Stomach (tissue), 9 donors: ENCODE results near the gene MCF2L2. TPM values are rescaled to one million over a fixed set of nuclear protein-coding genes. Genes with fewer than 3 reads are reported as not detected.
"Not testable (repeated sequence)": the region's sequence is repeated elsewhere in the genome, so short reads cannot be mapped to it uniquely, and the experiment has no call there.

ENCODE experiments used
- DNase-seq, 2 donors: peaks; one replicate each; pipeline versions ENCODE4 v3.0.0 to v3.0.0-alpha.2; 2013 to 2019
- H3K27ac ChIP-seq, 5 donors: fragments of 200-600 bp in 4 of 5; sonication (generic) in 4 of 5; one replicate each; pipeline ENCODE4 v1.5.1; 2013 to 2019; ENCODE audit warnings: mild to moderate bottlenecking in 1 of 5, moderate library complexity in 1 of 5
- H3K27me3 ChIP-seq, 3 donors: fragments of 200-600 bp; sonication (generic); one replicate each; pipeline ENCODE4 v1.5.1; 2017 to 2019; ENCODE audit warnings: mixed run types in 1 of 3
- H3K36me3 ChIP-seq, 4 donors: fragments of 200-600 bp; sonication (generic); 1 replicate in 3 of 4; 2 replicates in 1 of 4; pipeline ENCODE4 v1.5.1; 2016 to 2019
- H3K4me1 ChIP-seq, 4 donors: fragments of 200-600 bp; sonication (generic); one replicate each; pipeline ENCODE4 v1.5.1; 2016 to 2019
- H3K4me3 ChIP-seq, 4 donors: fragments of 200-600 bp; sonication (generic) in 3 of 4; one replicate each; pipeline ENCODE4 v1.5.1; 2016 to 2019; ENCODE audit warnings: mild to moderate bottlenecking in 1 of 4
- H3K9me3 ChIP-seq, 4 donors: fragments of 200-600 bp; sonication (generic); one replicate each; pipeline ENCODE4 v1.5.1; 2016 to 2019
- EP300 ChIP-seq: sonication (generic); formaldehyde crosslinking; IDR thresholded peaks from one replicate; pipeline ENCODE4 v1.6.1; 2017; ENCODE audit warnings: antibody characterized with exemption
- POLR2A ChIP-seq, 4 donors: fragments of 450-650 bp; IDR thresholded peaks; one replicate each; pipeline ENCODE4 v1.6.1; 2016; ENCODE audit warnings: antibody characterized with exemption in 4 of 4, control low read depth in 2 of 4, mild to moderate bottlenecking in 1 of 4, moderate library complexity in 1 of 4
- POLR2AphosphoS5 ChIP-seq, 3 donors: sonication (generic); formaldehyde crosslinking; IDR thresholded peaks; one replicate each; pipeline ENCODE4 v1.6.1; 2016; ENCODE audit warnings: antibody characterized with exemption in 3 of 3
- WGBS, 5 donors: extraction: QIAGEN DNeasy Blood & Tissue Kit in 3 of 5; methylation state at CpG; one replicate each; pipeline versions ENCODE4 v1.1.5 to v1.1.7; 2013 to 2018; 5-methylcytosine and 5-hydroxymethylcytosine counted together
- intact Hi-C: fragments of 100-400 bp; cut with DNase I; formaldehyde crosslinking; loops from one replicate; pipeline ENCODE4 v1.15.1; 2023; ENCODE audit warnings: low total_unique reads
- polyA plus RNA-seq, 3 donors: library from polyadenylated mRNA; stranded (reverse); fragments of 200-250 nt; gene quantifications; one replicate each; pipeline ENCODE4 v1.2.3, GENCODE V29; 2013
- total RNA-seq, 5 donors: library from RNA; depleted of rRNA; stranded (reverse); fragments of >200 nt; gene quantifications; one replicate each; pipeline versions ENCODE4 v1.1.0 to v1.2.3, GENCODE V29; 2014 to 2016
- TF ChIP-seq, protein P1 (sequence below), 7 experiments: fragments of 450-650 bp in 4 of 7; fragments of 200-600 bp in 3 of 7; sonication (generic) in 3 of 7; IDR thresholded peaks; one replicate each; pipeline ENCODE4 v1.5.1; 2016 to 2019; ENCODE audit warnings: antibody characterized with exemption in 7 of 7, control low read depth in 2 of 7, mild to moderate bottlenecking in 1 of 7
- donor health status: healthy with polysubstance abuse.
- donor health status: Bipolar disorder and iron deficiency.
- donor health status: healthy.

Gene MCF2L2
- total and polyA plus RNA-seq, 8 donors = 0.05 to 2.0 (median 0.22) TPM; not detected in 2

DNA sequence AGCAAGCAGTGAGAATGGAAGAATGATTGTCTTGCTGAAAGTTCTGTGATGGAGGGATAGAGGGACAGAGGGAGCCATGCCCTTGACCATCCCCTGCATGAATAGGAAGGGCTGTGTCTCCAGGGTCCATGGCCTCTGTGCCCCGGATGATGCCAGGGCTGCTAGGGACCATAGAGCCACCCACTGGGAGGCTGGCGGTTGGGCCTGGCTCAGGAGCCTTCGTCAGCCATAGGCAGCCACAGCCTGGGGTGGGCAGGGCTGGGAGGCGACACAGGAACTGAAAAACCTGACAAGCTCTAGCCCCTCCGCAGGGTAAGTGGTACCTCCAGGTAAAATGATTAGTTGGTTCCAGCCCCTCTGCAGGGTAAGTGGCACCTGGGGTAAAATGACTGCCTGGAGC is 246.8 kb downstream of the MCF2L2 start:
- Histone ChIP-seq H3K4me1 (peaks cover 12 to 36% (median 23%) of the 10 kb centered on the region in 4 donors), H3K4me3 (no peak overlapping the region), H3K36me3 (no peaks in the 10 kb centered on the region), H3K27me3 (peaks cover 0 to 54% (median 40%) of the 10 kb centered on the region in 3 donors), H3K9me3 (no peaks in the 10 kb centered on the region), H3K27ac (no peak overlapping the region)
- TF ChIP-seq EP300 = no peak
- TF ChIP-seq, protein P1, sequence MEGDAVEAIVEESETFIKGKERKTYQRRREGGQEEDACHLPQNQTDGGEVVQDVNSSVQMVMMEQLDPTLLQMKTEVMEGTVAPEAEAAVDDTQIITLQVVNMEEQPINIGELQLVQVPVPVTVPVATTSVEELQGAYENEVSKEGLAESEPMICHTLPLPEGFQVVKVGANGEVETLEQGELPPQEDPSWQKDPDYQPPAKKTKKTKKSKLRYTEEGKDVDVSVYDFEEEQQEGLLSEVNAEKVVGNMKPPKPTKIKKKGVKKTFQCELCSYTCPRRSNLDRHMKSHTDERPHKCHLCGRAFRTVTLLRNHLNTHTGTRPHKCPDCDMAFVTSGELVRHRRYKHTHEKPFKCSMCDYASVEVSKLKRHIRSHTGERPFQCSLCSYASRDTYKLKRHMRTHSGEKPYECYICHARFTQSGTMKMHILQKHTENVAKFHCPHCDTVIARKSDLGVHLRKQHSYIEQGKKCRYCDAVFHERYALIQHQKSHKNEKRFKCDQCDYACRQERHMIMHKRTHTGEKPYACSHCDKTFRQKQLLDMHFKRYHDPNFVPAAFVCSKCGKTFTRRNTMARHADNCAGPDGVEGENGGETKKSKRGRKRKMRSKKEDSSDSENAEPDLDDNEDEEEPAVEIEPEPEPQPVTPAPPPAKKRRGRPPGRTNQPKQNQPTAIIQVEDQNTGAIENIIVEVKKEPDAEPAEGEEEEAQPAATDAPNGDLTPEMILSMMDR (IDR thresholded peaks at IDR 0.05) = no peak
- no peak for TF ChIP-seq POLR2A (IDR thresholded peaks at IDR 0.05)
- no peak for TF ChIP-seq POLR2AphosphoS5 (IDR thresholded peaks at IDR 0.05)
- DNase-seq = no peak
- 87 to 97% (median 95%) methylated on average over 5 of the region's 5 CpGs for WGBS, 5 donors
- intact Hi-C loops = no loop called here

DNA sequence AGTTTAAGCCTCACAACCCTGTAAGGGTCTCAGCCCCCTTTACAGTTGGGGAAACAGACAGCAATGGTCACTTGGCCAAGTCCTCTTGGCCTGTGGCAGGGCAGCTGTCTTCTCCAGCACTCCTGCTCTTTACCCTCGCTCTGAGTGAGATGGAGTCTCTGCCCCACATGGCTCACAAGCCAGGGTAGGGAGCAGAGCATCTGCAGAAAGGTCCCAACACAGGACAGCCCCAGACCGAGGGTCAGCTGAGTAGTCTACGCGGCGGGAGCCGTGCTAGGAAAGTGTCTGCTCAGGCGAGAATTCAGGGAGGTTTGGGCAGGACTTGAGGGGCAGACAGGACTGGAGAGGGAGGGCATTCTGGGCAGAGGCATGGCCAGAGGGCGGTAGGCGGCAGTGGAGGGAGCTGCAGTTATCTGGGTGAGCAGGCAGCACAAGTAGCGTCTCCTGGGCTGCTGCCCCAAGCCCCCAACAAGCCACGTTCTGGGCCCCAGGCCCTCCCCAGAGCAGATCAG is 247.6 kb downstream of the MCF2L2 start:
- no peak overlapping the region for H3K27ac ChIP-seq
- no peaks in the 10 kb centered on the region for H3K36me3 ChIP-seq
- H3K9me3 ChIP-seq = no peaks in the 10 kb centered on the region
- no peak overlapping the region for H3K4me3 ChIP-seq
- no peak for TF ChIP-seq POLR2AphosphoS5 (IDR thresholded peaks at IDR 0.05)
- TF ChIP-seq EP300 = no peak
- TF ChIP-seq POLR2A (IDR thresholded peaks at IDR 0.05) = no peak
- TF ChIP-seq, protein P1 (IDR thresholded peaks at IDR 0.05) = no peak
- peaks cover 12 to 33% (median 22%) of the 10 kb centered on the region in 4 donors for H3K4me1 ChIP-seq
- peaks cover 0 to 62% (median 43%) of the 10 kb centered on the region in 3 donors for H3K27me3 ChIP-seq
- no peak for DNase-seq
- WGBS, 5 donors = 70 to 82% (median 75%) methylated on average over 10 to 11 of the region's 11 CpGs
- intact Hi-C loops = no loop called here

DNA sequence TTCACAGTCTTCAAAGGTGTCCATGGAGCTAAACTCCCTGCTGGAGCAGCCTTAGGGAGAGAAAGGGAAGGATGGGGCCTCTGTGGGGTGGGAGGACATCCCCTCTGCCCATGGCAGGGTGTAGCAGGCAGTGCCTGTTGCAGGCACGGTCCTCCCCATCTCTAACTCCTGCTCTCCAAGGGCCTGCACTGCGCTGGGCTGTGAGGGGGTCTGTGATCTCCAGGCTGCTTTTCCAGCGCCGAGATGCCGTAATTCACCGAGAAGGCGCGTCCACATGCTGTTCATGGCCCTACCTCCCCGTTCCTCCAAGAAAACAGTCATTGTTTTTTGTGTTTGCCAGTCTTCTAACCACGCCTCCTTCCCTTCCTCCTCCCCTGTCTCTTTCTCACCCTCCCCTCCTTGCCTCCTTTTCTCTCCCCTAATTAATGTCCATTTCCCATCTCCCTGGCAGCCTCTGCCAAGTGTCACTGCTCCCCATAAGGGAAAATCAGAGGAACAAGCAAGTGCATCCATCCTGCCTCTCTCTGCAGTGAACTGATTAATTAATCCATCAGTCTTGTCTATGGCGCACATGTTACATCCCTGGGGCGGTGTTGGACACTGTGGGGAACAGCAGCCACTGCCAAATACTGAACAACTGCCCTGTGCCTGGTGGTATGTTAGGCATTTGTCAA is 248.2 kb downstream of the MCF2L2 start:
- Histone ChIP-seq H3K27ac (no peak overlapping the region), H3K27me3 (peaks cover 0 to 68% (median 43%) of the 10 kb centered on the region in 3 donors), H3K4me3 (peak overlapping the region in 1 of 4 donors; percentile 63), H3K36me3 (no peaks in the 10 kb centered on the region), H3K9me3 (no peaks in the 10 kb centered on the region), H3K4me1 (peaks cover 12 to 27% (median 19%) of the 10 kb centered on the region in 4 donors)
- peak in 1 of 2 donors; percentile 57 for DNase-seq
- intact Hi-C loops = no loop called here
- TF ChIP-seq, protein P1 (IDR thresholded peaks at IDR 0.05) = no peak
- no peak for TF ChIP-seq POLR2A (IDR thresholded peaks at IDR 0.05)
- TF ChIP-seq EP300 = no peak
- no peak for TF ChIP-seq POLR2AphosphoS5 (IDR thresholded peaks at IDR 0.05)
- WGBS, 5 donors = 30 to 45% (median 35%) methylated on average over 12 of the region's 12 CpGs

DNA sequence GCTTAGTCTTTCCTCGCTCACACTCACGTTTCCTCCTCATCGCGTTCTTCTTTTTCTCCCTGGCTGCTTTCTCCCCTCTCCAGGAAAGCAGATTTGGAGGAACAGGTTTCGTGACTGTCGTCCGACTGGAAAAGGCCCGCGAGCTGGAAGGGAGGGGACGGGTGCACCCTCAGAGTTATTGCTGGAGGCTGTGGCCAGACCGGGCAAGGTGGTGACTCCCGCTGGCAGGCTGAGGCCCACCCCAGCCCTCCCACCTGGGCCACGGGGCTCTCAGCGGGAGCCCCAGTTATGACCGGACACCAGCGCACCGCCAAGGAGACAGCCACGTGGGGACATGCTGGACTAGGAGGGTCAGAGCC is 248.9 kb downstream of the MCF2L2 start:
- H3K9me3 ChIP-seq, DNase-seq, H3K36me3 ChIP-seq, intact Hi-C loops: not testable (repeated sequence)
- WGBS, 5 donors = 3 to 14% (median 6%) methylated on average over 13 to 18 of the region's 18 CpGs
- peak overlapping the region; percentile 36 to 63 (median 52) for H3K4me3 ChIP-seq
- H3K27ac ChIP-seq = peak overlapping the region in 1 of 5 donors; percentile 25
- H3K27me3 ChIP-seq = peaks cover 0 to 73% (median 43%) of the 10 kb centered on the region in 3 donors
- H3K4me1 ChIP-seq = peaks cover 12 to 24% (median 19%) of the 10 kb centered on the region in 4 donors
